GM11168 (cell line): ENCODE data around the gene PRKAB2.
"Not testable (repeated sequence)": the region's sequence is repeated elsewhere in the genome, so short reads cannot be mapped to it uniquely, and the experiment has no call there.

Source experiments
- in situ Hi-C: fragments of 300-500 bp; cut with MboI; formaldehyde crosslinking; loops from one replicate; pipeline ENCODE4 v1.12.0; 2022; ENCODE audit warnings: low sequenced_read_pairs; ENCODE audit not compliant: unreplicated experiment

The PRKAB2 gene

DNA sequence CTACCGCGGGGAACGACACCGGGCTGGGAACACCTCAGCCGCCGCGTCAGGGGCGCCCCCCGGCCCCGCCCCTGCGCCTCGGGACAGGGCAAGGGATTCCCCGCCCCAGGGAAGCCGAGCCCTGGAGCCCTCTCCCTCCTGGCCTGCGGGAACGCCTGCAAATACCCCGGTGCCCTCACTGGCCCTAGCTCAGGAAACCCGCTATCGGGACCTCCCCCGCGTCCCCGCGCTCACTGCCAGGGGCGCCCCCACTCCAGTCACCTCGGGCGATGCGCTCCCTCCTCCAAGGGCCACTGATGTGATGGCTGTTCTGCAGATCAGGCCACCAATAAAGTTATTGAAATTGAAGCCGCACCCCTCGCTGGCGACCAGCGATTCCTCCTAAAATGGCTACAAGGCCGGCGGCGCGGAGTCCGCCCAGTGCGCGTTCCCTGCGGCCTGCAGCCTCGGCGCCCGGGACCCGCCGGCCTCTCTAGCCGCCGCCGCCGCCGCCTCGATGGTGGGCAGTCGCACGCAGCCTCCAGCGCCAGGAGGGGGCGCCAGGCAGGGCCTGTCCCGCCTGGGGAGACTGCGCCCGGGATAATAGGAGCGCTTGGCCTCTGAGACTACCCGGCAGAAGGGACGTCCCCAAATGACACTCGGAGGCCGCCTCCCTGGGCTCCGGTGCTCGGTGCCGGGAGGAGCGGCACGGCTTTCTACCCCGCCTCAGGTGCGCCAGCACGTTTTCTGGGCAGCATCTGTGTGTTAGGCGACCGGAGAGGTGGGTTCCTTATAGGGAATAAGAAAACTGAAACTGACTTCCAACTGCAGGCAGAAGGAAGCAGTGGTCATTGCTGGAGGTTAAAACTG is at the start of gene PRKAB2:
TSS of gene PRKAB2 (minus strand) at position 303 of the 849 bp plus-strand sequence. CDS start 326 bp downstream, outside the sequence.
- in situ Hi-C loops: loop anchor here (5.0 kb wide), 1 partner anchor 55 kb away; the partner anchor contains the start of gene FMO5

- in situ Hi-C loops: no loop called here
These were observed 46.3 kb upstream of the PRKAB2 start for GRCh38 chr1:147218606-147219005.

DNA sequence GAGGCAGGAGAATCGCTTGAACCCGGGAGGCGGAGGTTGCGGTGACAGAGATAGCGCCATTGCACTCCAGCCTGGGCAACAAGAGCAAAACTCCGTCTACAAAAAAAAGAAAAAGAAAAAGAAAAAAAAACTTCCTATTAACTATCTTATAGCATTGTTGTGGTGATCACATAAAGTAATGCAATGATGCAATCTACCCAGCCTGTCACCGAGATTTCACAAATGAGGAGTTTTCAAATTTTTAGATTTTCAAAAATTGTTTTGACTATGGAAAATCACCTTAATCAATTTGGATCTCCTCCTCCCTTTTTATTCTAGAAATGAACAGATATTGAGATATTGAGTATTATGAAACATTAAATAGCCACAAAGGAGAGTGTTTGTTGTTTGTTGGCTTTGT is 44.9 kb upstream of the PRKAB2 start:
- in situ Hi-C loops: no loop called here

DNA sequence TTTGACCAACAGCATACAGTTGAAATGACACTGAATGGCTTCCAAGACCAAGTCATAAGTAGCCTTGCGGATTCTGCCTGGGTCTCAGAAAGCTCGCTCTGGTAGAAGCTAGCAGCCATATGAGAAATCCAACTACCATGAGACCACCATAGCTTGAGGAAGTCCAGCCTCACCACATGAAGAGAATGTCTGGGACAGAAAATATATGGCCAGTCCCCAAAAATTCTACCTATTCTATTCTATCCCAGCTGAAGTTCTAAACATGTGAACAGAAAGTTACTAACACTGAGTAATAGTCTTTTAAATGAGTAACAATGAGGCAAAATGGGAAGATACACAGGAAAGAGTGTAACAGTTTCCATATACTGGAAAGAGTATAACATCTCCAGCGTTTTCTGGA is 43.9 kb upstream of the PRKAB2 start:
- in situ Hi-C loops: no loop called here

GRCh38 chr1:147215540-147215916 is 43.3 kb upstream of the PRKAB2 start:
- in situ Hi-C loops: no loop called here

DNA sequence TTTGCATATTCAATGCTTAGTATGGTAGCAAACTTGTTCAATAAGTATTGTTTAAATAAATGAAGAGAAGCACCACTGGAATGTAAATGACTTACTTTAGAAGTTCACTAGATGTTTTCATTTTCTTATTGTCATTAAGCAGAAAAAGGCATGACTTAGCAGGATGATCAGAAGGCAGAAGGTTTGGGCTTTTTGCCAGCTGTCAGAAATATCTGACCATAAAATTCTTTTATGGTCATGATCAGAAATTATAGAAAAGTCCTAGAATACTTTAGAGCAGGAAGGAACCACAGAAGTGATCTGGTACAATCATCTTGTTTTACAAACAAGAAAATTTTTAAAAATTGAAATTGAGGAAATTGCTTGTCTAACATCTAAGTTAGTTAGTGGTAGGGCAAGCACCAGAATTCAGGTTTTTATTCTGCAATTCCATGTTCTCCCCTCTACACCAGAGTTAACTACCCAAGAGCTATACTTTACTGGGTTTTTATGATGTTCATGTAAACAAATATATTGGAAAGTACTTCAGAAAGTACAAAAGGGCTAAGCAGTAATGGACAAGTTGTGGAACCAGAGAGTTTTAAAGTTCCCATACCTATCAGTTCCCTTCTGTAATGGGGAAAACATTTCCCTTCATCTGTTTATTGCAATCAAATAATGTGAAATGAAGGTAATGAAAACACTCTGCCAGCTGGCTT is 42.7 kb upstream of the PRKAB2 start:
- in situ Hi-C loops: no loop called here

DNA sequence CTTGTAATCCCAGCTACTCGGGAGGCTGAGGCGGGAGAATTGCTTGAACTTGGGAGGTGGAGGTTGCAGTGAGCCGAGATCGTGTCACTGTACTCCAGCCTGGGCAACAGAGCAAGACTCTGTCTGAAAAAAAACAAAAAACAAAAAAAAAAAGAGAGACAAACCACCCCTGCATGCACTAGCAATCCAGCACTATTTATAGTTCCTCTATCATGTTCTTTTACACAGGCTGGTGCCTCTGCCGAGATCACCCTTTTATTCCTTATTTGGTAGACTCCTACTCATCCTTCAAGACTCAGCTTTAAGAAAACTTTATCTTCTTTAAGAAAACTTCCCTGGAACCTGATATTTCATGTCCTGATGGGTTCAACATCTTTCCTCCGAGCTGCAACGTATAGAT is 42.1 kb upstream of the PRKAB2 start:
- in situ Hi-C loops: no loop called here

GRCh38 chr1:147213271-147213670 is 41.0 kb upstream of the PRKAB2 start:
- in situ Hi-C loops: no loop called here

DNA sequence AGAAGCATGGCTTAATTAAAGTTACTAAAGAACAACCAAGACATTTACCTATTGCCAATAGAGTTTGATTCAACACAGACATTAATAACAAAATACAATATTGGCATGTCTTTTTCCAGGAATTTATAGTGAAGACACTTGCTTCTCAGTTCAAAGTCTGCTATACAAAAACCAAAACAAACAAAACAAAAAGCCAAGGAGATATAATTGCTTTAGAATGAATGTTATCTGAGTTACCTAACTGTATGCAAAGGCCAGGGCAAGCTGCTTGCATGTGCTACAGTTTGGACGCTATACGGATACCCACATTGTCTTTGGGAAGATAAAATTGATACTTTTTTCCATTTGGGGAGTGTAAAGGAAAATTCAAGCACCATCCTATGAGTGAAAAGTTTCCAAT is 39.3 kb upstream of the PRKAB2 start:
- in situ Hi-C loops: no loop called here

DNA sequence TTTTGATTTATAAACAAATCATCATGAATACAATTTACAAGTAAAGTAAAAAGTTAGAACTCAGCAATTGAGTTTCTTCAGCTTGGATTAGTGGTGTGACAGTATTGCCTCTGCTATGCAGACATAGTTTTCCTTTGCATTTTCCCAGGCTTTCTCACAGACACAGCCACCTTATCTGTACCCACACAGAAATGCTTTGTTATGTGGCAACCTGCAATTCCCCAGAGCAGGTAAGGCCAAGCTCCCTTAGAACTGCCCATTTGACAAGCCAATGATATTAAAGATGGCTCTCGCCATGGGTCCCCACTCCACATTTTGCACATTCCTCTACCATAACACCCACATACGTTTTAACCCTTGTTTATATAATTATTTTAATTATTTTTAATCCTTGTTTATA is 38.7 kb upstream of the PRKAB2 start:
- in situ Hi-C loops: no loop called here

DNA sequence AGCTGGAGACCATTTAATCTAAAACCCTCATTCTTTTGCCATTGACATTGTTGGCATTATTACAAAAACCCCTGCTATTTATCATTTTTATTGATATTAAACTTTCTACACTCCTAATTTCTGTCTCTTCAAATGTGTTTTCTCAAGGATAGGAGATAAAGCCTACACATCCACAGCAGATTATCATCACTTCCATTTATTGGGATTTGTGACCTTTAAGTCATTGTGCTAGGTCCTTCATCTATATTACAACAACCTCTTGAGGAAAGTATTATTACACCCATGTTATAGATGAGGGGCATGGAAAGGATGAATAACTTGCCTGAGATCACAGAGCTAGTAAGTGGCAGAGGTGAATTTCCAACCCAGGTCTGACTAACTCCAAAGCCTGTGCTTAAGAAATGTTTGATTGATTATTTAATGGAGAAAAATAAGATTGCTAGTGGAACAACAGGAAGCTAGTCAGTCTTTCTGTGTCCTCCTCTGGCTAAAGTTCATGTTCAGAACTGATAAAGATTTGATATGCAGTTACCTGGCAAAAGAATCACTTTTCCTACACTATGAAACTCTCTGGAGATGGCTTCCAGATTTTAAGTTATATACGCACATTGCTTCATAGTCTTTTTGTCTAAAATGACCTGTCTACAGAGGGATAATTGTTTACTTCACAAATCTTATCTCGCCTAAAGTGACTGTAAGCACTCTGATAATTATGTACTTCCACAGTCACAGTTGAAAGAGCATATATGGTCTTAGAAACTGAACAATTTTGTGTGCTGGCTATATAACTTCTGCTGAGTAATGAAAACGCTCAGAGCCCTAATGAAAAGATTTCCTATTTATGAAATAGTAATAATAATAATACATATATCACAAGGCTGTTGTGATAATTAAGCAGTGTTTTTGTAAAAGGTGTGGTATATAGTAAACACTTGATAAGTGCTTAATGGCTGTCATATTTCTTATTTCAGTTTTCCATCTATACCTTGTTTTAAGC is 37.9 kb upstream of the PRKAB2 start:
- in situ Hi-C loops: no loop called here

DNA sequence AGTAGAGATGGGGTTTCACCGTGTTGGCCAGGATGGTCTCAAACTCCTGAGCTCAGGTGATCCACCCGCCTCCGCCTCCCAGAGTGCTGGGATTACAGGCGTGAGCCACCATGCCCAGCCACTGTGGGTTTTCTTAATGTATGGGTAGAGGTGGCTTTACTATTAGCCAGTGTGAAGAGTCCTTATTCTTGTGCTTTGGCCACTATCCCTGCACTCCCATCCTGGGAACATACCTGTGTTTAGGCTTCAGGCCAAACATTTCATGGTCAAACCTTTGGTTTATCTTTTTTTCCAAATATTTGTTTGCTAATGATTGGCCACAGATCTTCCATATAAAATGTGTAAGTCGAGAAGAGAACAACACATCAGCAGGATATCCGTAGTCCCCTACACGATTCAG is 36.3 kb upstream of the PRKAB2 start:
- in situ Hi-C loops: no loop called here

DNA sequence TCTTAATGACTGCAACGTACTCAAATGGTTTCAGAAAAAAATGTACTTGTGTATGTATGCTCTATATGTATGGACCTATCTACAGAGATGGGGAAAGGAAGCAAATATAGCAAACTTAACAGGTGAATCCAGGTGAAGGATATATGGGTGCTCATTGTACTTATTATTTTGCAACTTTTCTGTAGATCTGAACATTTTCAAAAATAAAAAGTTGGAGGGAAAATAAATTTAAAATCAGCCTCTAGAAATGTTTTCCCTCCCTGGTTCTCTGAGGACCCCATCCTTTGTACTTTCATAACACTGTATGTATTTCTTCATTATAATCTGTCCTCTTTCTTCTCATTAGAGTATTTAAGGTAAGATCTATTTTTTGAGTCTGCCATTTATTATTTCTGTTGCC is 34.9 kb upstream of the PRKAB2 start:
- in situ Hi-C loops: no loop called here

DNA sequence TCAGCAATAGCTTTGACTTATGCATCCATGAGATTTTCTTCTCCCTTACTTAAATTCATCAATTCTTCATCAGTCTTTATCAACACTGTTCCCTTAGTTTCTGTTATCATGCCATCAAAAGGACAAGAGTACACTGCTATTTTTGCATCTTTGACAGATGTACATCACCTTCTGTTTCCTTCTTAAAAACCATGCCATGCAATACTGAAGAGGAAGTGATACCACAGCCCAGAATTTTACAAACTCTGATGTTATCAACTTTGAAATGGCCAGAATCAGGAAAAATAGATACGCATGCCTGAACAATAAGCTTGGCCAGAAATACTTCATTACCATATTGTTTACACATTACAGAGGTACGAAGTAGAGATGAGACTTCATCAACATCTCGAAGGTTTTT is 31.8 kb upstream of the PRKAB2 start:
- in situ Hi-C loops: no loop called here

- in situ Hi-C loops: no loop called here
These were observed 30.3 kb upstream of the PRKAB2 start for GRCh38 chr1:147202576-147202975.

GRCh38 chr1:147201786-147202185 is 29.5 kb upstream of the PRKAB2 start:
- in situ Hi-C loops: no loop called here

DNA sequence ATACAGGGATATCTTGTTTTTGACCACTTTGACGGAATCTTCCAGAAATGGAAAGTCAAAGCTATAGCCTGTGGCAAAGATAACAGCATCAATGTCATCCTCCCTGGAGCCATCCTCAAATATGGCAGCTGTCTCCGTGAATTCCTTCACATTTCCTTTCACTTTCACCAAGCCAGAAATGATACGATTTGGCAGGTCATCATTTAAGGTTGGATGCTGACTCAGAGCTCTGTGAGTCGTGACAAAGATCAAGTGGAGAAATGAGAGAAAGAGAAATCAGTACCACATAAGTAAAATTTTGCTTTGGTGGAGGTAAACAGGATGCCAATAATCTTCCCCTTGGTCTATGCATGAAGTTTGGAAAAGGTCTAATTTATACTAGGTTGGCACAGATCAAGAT is 29.0 kb upstream of the PRKAB2 start:
- in situ Hi-C loops: no loop called here

- in situ Hi-C loops: not testable (repeated sequence)
These were observed 25.1 kb upstream of the PRKAB2 start for GRCh38 chr1:147197324-147197723.

- in situ Hi-C loops: no loop called here
These were observed 17.2 kb upstream of the PRKAB2 start for GRCh38 chr1:147189514-147189913.

DNA sequence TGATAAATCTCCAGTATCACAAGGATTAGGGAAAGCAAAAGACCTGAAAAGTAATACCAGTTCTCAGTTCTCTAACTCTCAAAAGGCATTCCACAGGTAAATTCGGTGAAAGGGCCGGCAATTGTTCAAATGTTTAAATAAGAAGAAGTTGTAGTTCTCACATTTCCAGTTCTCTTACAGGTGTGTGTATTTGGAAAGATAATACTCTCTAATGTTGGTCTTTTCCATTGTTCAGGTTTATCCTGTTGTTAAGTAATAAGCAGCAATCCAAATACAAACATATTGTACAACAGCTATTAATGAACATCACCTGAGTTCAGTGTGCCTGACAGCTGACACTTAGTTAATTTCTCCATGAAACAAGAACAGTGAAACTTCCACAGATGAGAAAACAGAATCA is 13.2 kb upstream of the PRKAB2 start:
- in situ Hi-C loops: no loop called here
